GM19467 (cell line): ENCODE measurements around the gene ATOH8.

Experiments used
- ATAC-seq: cut with Tn5 transposase; IDR thresholded peaks from one replicate; pipeline ENCODE4 v1.9.1; 2021; ENCODE audit warnings: mild to moderate bottlenecking, moderate library complexity; ENCODE audit not compliant: unreplicated experiment

ATOH8 gene

DNA sequence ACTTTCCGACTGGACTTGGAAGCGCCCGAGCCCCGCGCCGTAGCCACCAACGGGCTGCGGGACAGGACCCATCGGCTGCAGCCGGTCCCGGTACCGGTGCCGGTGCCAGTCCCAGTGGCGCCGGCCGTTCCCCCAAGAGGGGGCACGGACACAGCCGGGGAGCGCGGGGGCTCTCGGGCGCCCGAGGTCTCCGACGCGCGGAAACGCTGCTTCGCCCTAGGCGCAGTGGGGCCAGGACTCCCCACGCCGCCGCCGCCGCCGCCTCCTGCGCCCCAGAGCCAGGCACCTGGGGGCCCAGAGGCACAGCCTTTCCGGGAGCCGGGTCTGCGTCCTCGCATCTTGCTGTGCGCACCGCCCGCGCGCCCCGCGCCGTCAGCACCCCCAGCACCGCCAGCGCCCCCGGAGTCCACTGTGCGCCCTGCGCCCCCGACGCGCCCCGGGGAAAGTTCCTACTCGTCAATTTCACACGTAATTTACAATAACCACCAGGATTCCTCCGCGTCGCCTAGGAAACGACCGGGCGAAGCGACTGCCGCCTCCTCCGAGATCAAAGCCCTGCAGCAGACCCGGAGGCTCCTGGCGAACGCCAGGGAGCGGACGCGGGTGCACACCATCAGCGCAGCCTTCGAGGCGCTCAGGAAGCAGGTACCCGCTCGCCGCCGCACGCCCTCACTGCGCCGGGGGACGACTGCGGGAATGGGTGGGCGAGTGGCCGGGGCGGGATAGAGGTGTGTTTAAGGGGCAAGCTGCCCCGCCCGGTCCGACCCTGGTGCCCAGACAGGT lies 713 bp downstream of the ATOH8 start:
- ATAC-seq = no peak

DNA sequence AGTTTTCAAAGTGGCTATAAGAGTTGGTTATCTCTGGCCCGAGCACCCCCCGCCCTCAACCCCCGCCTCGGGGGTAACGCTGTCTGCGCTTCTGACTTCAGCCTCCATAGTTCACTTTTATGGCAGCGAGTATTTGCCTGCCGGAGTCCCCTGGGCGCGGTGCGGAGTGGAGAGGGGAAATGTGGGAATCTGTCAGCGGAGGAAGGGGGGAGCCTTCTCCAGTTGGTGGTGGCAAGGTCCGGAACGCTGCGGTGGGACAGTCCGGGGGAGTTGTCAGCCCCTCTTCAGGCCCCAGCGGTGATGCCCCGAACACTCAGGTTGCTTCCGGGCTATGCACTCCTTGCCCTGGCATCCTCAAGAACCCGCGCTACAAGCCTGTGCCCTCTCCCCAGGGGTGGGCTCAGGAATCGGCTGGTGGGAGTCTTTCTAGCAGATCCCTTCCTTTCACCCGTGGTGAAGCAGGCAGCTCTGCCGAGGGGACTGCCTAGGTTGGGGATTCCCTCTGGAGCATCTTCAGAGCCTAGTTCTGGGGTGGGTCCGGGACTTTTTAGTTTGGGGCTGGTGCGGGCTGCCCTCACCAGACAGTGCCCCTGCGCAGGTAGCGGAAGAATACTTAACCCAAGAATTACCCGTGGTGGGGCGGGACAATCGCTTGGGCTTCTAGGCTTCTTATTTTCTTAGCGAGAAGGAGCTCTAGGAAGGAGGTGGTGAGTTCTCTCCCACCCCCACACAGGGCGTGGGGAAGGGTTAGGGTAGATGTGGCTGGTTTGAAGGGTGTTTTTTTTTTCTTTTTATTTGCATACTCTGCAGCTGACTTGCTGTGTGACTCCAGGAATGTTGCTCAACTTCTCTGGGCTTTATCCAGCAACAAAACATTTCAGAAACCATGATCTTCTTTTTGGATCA lies 1.6 kb downstream of the ATOH8 start:
- ATAC-seq = no peak

DNA sequence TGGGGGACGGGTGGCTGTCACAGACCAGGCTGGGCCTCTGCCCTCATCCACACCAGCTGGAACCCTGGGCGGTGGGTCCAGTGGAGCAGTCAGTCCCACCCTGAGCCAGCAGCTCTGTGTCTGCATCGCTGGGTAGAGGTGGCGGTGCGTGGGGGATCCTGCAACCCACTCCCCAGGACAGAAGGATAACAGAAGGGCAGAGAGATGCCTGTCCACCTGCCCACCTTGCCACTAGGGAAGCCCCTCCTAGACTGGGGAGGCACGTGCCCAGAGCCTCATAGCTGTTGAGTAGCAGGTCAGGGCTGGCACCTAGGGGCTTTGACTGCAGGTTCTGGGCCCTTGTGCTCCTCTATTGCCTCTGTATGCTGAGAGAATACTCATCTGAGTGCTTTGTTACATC lies 2.4 kb downstream of the ATOH8 start:
- no peak for ATAC-seq

DNA sequence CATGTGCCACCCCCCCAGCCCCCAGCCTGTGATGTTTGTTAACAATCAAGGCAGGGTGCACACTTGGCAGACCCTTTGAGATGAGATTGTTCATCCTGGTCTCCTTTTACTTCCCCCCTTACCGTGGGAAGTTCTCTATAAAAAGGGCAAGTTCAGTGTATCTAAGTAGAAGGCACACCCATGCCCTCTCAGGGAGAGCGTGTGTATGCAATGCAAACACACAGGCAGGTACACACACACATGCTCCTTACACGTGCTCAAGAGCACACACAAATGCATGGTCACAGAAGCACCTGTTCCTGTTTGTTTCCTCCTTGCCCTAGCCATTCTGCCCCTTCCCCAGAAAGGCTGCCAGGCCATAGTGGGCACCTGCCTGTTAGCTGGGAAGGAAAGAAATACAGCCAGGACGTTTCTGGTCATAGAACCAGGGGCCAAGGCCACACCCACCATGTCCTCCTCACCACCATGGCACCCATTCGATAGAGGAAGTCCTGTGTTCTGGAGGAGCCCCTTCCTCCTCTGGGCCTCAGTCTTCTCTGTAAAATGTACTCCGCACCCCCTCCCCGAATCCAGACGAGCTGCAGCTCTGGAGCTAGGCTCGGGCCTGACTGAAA lies 3.1 kb downstream of the ATOH8 start:
- no peak for ATAC-seq

DNA sequence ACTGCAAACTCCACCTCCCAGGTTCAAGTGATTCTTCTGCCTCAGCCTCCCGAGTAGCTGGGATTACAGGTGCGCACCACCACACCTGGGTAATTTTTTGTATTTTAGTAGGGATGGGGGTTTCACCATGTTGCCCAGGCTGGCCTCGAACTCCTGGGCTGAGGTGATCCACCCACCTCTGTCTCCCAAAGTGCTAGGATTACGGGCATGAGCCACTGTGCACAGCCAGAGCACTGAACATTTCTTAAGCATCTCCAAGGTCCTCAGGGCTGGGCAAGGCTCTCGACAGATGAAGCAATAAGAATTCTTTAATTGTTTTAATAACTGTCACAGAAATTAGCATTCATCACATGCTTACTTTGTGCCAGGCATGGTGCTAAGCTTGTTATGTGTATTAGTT lies 4.1 kb downstream of the ATOH8 start:
- ATAC-seq = no peak

DNA sequence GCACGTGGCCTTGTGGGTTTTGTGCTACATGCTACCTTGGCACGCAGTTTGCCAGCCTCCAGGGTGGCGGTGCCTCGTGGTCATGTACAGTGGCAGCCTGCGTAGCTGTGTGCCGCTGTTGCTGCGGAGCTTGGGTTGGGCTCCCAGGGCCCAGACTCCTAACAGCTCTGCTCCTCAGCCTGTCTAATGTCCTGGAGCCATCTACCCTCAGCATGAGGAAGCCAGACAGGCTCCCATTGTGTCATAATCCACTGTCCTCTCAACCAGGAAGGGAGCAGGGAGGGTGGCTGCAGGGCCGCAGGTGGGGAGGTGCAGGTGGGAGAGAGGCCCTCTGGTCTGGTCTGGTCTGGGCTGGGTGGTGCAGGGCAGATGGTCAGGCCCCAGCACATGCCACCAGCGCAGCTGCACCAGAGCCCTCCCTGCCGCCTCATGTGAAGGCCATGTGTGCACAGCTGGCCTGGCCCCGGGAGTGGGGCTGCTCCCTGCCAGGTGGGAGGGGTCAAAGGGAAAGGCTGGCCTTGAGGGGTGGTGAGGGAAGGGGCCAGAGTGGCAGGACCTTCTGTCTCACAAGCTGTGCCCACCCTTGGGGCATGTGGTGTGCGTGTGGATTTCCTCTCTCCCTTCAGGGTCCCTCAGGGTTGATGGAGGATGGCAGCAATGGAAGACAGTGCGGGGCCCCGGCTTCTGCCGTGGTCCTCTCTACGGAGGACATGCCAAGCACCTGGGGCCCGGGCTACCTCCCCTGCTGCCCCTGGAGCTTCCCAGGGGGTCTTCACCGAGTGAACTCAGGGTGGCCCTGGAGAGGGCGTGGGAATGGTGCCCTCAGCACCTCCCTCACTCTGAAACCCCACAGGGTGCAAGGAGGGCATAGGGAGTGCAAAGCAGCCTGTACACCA lies 4.8 kb downstream of the ATOH8 start:
- ATAC-seq = no peak

DNA sequence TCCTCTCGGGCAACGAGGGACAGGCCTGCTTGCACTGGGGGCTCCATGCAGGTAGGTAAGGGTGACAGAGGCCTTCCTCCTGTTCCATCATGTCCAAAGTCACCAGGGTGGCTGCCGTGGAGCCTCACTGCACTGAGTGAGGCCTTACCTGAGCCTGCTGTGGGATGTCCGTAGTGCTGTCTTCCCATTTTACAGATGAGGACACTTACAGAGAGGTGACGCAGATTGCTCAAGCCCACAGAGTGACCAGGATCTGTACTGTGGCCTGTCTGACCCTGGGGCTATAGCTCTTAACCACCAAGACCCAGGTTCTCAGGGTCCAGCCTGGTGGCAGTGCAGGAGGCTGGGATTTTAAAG lies 5.4 kb downstream of the ATOH8 start:
- no peak for ATAC-seq

DNA sequence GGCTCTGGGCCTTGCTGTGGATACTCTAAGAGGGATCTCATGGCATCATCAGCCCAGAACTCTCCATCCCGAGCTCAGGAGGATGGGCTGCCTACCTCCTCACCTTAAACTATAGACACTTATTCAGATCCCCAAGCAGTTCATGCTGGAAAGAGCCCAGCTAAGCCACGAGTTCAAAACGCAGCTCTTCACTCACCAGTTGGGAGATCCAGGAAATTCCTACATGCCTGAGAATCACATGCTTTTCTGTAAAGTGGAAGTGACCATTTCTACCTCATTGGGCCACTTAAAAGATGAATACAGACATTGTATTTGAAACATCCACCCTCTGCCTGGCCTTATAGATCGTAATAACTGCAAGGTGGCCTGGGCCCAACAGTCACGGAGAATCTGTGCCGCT lies 6.6 kb downstream of the ATOH8 start:
- no peak for ATAC-seq

DNA sequence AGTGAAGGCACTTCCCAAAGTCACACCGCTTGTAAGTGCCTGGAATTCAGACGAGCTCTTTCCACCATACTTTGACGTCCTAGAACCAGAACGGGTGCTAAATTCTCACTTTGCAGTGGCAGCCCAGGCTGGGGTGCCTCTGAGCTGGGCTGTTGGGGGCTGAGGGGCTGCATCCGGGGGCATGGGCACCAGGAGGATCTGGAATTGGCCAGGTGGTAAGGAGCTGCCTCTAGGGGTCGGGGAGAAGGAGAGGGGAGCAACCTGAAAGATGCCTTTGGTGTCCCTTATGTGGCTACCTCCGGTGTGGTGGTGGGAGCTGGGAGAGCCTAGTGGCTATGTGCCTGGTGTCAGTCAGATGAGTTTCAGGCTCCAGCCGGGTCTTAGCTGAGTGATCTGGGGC lies 7.1 kb downstream of the ATOH8 start:
- ATAC-seq = no peak

DNA sequence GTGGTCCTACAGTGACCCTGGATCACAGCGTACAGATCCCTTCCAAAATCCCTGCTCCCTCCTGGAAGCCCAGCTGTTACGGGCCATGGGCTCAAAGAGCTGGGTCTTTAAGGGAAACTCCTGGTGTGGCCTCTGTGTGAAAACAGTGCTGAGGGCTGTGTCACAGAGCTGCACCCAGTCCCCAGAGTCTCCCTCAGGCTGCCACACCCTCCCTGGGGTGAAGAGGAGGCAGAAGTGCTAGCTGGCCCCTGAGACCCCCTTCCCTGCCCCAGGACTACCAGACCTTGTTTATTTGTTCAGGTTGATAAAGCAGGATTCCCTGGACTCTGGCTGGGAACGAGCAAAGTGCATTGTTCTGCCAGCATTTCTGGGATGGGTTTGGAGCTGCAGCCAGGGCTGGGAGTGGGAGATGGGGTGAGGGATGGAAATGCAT lies 7.7 kb downstream of the ATOH8 start:
- ATAC-seq = no peak

DNA sequence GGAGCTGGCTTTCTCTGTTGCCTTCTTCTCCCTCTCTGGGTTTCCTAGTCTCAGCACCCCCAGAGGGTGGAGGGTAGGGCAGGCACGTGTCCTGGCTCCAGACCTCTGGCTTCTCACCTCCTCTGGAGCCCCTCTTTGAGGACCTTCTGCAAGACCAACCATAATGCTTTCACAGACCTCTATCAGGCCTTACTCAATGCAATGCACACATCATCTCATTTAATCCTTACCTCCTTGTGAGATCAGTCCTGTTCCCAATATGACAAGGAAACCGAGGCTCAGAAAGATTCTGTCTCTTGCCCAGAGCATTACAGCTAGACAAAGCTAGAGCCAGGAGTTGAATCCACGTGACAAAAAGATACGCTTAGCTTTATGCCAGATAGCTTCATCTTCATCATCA lies 8.2 kb downstream of the ATOH8 start:
- ATAC-seq = no peak

DNA sequence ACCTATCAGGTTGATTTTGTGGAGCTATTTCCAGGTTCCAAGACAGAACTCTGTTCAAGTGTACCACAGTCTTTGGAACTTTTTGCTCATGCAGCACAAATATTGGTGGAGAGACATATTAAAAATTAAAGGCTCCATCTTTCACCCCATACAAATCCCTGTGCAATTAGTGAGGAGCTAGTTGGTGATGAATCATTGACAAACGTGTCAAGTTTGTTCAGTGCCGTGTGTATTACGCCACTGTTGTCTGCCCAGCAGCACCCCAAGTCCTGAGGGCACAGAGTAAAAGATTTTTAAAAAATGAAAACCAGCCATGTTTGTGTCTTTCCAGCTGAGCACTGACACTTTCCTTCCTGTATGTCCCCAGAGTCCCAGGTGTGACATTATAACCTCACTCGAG lies 9.3 kb downstream of the ATOH8 start:
- no peak for ATAC-seq

DNA sequence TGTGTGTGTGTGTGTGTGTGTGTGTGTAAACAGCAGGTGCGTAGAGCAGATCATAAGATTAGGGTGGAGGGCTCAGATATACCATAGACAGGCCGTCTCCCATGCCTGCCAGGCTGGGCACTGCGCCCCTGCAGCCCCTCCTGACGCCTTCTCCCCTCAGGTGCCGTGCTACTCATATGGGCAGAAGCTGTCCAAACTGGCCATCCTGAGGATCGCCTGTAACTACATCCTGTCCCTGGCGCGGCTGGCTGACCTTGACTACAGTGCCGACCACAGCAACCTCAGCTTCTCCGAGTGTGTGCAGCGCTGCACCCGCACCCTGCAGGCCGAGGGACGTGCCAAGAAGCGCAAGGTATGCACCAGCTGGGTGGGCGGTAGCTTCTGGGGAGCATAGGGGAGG lies 10.0 kb downstream of the ATOH8 start:
- no peak for ATAC-seq

DNA sequence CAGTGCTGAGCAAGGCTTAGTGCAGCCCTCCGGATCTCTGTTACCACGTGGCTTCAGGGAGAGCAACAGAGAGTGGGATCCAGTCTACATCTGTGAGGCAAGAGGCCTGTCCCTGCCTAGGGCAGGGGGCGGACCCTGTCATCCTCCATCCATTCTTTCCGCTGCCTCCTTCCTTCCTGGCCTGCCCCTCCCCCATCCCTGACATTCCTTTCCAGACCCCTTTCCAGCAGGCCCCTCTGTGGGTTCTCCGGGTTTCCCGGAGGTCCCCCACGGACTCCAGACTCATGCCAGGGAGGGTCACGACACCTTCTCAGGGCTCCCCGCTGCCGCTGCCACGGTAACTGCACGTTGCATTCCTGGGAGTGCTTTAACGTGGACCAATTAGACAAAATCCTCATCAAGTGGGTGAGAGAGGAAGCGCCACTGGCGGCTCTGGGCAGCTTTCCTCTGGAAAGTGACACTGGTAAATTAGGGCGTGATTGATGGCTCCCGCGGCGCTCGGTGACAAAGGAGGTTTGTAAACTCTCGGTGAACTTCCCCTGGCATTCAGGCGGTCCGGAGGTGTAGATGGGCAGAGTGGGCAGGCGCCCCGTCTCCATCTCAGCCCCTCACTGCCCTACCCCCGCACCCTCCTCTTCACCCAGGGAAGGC lies 11.4 kb downstream of the ATOH8 start:
- ATAC-seq = no peak

DNA sequence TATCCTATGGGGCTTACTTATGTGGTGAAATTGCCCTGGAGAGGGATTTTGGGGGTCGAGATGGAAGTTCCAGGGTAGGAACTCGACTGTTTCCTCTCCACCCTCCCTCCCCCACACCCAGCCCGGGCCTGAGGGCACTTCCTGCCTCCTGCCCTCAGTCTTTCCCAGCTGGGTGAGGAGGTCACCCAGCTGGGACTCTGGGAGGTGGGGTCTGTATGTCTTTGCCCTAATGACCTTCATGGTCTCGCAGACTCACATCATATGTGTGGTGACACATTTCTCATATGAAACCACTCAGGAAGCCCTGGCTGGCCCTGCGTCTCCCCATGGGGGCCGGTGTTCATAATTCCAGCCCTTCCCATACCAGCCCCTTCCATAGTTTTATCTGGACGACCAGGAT lies 12.4 kb downstream of the ATOH8 start:
- ATAC-seq = no peak

DNA sequence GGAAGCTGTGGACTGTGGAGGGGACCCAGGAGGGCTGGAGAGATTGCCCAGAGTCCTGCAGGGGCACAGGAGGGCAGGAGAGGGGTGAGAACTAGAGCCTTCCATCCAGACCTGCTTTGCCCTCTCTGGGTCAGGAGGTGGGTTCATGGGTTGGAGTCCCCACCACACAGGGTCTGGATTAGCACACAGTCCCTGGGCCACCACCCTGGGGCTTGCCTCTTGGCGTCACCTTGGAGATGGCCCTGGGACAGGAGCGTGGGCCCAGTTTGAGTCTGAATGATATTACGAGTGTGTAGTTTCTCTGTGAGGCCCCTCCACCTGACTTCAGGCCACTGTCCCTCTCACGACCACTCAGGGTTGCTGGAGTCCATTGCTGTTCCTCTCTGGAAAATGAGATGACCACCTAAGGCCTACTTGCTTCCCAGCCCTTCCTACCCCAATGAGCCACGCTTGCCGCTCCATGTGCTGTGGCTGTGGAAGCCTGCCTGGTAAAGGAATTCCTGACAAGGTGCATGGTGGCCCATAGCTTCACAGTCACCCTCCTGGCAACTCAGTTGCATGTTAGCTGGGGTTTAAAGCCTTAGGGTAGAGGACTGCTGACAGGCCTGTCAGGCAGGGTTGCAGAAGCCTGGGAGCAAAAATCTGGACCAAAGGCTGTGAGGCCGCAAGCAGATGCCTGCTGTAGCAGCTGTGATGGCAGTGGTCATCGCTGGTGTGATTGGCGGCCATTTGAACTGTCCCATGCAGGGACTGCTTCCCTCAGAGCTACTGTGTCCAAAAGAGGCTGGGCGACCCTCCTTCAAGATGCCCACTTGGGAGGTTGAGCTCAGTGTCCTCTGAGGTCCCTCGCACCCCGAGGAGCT lies 14.2 kb downstream of the ATOH8 start:
- ATAC-seq = no peak

DNA sequence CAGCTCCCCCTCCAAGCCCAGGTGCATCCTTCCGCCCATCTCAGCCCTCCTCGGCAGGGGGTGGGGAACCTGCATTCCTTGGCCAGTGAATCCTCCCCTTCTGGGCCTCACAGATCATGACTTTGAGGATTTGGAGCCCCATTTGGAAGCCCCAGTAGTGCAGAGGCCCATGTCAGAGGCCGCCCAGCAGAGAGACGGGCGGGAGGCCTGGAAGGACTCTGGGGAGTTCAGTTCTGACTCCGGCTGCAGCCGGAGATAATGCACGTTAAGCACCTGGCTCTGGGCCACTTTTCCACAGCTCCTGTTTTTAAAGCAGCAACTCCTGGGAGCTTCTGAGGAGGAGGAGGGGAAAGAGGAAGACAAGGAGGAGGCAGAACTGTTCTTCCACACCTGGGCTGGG lies 14.9 kb downstream of the ATOH8 start:
- no peak for ATAC-seq

DNA sequence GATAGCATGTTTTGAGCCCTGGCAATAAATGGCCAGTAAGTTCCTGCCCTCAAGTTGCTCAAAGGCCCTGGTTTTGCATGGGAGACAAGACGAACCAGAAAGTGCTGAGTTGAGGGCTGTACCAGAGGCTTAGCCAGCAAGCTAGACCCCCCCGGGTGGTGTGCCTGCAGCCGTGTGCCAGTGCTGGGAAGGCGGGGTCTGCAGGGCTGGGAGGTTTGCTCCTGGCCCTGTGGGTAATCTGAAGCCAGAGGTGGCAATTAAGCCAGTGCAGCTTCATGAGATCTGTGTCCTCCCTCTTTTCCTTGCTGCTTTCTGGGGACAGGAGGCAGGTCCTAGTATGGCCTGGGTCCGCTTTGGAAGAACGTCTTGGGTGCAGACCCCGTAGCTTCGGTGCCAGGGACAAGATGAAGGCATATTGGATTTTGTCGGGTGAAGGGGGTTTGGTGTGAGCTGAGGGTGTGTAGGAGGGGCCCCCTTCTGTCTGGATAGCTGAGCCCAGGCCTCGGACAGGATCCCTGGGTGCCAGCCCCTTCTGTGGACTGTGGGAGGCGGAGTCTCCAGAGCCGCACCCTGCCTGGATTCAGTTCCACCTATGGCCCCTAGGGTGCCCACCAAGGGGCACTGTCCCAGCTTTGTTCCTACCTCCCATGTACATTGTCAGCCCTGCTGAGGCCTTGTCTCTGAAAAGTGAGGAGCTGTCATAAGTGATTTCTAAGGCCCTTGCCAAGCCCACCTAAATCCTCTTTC lies 15.6 kb downstream of the ATOH8 start:
- no peak for ATAC-seq

DNA sequence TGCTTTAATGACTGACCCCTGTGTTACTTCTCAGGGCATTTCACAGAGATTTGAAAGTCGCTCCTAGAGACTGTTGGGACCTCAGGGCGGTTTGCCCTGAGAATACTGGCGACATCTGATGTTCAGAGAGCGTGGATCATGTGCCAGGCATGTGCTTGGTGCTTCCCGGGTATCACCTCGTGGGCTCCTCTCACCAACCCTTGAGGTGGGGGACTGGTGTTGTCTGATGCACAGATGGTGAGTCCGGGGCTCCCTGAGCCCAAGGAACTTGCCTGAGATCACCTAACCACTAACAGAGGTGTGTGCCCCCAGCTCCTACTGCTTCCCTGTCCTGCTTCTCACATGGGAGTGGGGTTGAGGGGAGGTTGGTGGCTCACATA lies 16.2 kb downstream of the ATOH8 start:
- ATAC-seq = no peak
